HepG2 (cell line): ENCODE measurements around the gene PTEN.

ENCODE experiments used
- CTCF ChIP-seq: sonication (generic); formaldehyde crosslinking; IDR thresholded peaks from 2 replicates; pipeline ENCODE4 v1.5.0; 2020; ENCODE audit warnings: mild to moderate bottlenecking, missing genetic modification reagents, moderate library complexity
- GABPA ChIP-seq, 2 experiments: IDR thresholded peaks; 2 replicates each; pipeline ENCODE4 v1.6.1; 2011 to 2016; ENCODE audit warnings: low read depth in 2 of 2, low read length in 1 of 2, missing biosample characterization in 1 of 2, missing genetic modification characterization in 1 of 2
- GTF2F1 ChIP-seq: fragments of 150-350 bp; IDR thresholded peaks from 2 replicates; pipeline ENCODE4 v1.6.1; 2014; ENCODE audit warnings: low read length
- HNRNPUL1 ChIP-seq: fragments of 200-400 bp; formaldehyde crosslinking; IDR thresholded peaks from 2 replicates; pipeline ENCODE4 v1.6.1; 2017; ENCODE audit warnings: low read depth, mild to moderate bottlenecking, low read length, moderate library complexity
- ISL2 ChIP-seq: sonication (generic); formaldehyde crosslinking; IDR thresholded peaks from 2 replicates; pipeline ENCODE4 v1.5.0; 2020; ENCODE audit warnings: missing genetic modification reagents
- MNT ChIP-seq: fragments of 450-650 bp; IDR thresholded peaks from 2 replicates; pipeline ENCODE4 v1.6.1; 2016
- PRMT3 ChIP-seq: sonication (generic); formaldehyde crosslinking; IDR thresholded peaks from 2 replicates; pipeline ENCODE4 v1.8.1; 2022; ENCODE audit warnings: low read depth, mild to moderate bottlenecking, moderate library complexity, missing genetic modification reagents, borderline replicate concordance
- TGIF2 ChIP-seq: IDR thresholded peaks from 2 replicates; pipeline ENCODE4 v1.6.1; 2016; ENCODE audit warnings: control low read depth, missing compliant biosample characterization
- ZBTB21 ChIP-seq: sonication (generic); formaldehyde crosslinking; IDR thresholded peaks from 2 replicates; pipeline ENCODE4 v1.4.0; 2020; ENCODE audit warnings: missing genetic modification reagents
- ZNF790 ChIP-seq: sonication (generic); formaldehyde crosslinking; IDR thresholded peaks from 2 replicates; pipeline ENCODE4 v1.8.0; 2022; ENCODE audit warnings: missing genetic modification reagents, mild to moderate bottlenecking, borderline replicate concordance

- TF ChIP-seq ZNF790 (CRISPR knock-in tag) (no peak), CTCF (CRISPR knock-in tag) (no peak), GTF2F1 (no peak), TGIF2 (no peak), GABPA (IDR thresholded peaks at IDR 0.05; ENCODE audit: low read depth, low read length) (no peak), GABPA (CRISPR knock-in tag; IDR thresholded peaks at IDR 0.05; ENCODE audit: low read depth) (no peak), ZBTB21 (no peak), HNRNPUL1 (no peak), ISL2 (CRISPR knock-in tag) (no peak), PRMT3 (no peak), MNT (no peak)
Observed at GRCh38 chr10:87849001-87849400, 14.4 kb upstream of the PTEN start.
